Measurements from ENCODE around the gene CMSS1.

Gene CMSS1

DNA sequence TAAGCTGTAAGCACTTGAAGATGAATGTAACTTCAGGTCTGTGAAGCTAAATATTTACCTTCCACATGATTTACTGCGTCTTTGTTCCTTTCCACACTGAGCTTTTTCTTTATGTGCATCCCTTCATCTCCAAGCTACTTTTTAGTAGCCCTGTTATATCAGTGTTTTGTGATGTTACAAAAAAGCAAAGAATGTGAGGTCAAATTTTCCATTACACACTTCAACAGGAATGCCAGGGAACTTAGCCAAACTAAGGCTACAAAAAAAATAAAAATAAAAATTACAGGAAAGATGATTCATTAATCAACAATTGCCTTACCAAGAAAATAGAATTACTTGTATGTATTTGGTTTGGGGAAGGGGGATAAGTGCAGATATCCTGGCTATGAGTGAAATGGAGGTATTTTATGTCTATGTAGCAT is 223.7 kb downstream of the CMSS1 start:
- TF ChIP-seq ZFX (IDR thresholded peaks at IDR 0.05): no peak
- TF ChIP-seq, protein P1, sequence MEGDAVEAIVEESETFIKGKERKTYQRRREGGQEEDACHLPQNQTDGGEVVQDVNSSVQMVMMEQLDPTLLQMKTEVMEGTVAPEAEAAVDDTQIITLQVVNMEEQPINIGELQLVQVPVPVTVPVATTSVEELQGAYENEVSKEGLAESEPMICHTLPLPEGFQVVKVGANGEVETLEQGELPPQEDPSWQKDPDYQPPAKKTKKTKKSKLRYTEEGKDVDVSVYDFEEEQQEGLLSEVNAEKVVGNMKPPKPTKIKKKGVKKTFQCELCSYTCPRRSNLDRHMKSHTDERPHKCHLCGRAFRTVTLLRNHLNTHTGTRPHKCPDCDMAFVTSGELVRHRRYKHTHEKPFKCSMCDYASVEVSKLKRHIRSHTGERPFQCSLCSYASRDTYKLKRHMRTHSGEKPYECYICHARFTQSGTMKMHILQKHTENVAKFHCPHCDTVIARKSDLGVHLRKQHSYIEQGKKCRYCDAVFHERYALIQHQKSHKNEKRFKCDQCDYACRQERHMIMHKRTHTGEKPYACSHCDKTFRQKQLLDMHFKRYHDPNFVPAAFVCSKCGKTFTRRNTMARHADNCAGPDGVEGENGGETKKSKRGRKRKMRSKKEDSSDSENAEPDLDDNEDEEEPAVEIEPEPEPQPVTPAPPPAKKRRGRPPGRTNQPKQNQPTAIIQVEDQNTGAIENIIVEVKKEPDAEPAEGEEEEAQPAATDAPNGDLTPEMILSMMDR (conservative IDR thresholded peaks at IDR 0.05): no peak
- H3K27ac ChIP-seq: no peak overlapping the region

DNA sequence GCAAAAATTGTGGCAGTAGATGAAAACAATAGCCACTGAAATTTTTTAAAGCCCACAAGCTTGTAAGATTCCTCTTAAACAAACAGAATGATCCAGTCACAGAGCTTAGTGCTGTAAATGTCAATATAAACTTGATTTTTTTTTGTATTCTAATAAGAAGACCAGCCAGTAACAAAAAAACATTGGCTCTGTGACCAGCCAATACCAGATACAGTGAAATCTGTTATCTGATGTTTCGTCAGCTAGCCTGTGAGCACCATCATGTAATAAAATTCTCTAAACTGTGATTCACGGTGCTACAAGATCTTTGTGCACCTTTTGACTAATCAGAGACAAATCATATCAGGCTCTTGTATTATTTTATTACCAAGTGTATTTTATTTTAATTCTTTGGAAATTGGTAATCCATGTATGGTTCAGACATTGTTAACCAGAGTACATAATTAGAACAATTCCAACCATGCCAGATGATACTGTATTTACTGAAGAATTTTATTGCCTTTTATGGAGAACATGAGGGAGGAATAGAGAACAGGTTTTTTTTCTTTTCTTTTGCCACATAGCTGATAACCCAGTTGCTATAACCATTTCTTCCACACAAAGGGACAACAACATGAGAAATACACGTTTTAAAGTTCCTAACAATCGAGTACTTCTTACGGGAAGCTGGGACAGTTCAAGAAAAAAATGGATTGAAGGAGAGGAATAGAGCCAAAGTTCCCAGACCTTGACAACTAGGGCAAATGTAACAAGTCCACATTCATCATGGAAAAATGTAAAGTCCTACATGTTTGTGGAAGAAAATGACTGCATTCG is 224.7 kb downstream of the CMSS1 start:
- H3K27ac ChIP-seq: no peak overlapping the region; the same call in 1 of the 2 replicates
- TF ChIP-seq, protein P1 (conservative IDR thresholded peaks at IDR 0.05): no peak
- TF ChIP-seq ZFX (IDR thresholded peaks at IDR 0.05): no peak

DNA sequence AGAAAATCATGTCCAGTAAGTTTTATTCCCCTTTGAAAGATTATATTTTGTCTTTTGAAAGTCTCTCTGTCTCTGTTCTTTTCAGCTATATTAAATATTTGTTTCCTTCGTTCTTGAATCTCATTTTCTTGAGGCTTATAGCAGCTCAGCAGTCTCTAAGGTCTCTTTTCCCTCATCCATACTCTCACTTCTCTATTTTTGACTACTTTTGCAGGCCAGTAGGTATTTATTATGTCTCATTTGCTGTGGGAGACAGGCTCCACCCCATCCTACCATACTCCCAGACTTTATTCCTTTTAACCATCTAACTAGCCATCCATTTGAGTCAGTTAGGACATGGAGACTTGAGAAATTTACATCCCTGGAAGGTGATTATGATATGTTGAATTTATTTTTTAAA is 225.6 kb downstream of the CMSS1 start:
- no peak for TF ChIP-seq ZFX (IDR thresholded peaks at IDR 0.05)
- TF ChIP-seq, protein P1 (conservative IDR thresholded peaks at IDR 0.05): no peak
- no peak overlapping the region for H3K27ac ChIP-seq

DNA sequence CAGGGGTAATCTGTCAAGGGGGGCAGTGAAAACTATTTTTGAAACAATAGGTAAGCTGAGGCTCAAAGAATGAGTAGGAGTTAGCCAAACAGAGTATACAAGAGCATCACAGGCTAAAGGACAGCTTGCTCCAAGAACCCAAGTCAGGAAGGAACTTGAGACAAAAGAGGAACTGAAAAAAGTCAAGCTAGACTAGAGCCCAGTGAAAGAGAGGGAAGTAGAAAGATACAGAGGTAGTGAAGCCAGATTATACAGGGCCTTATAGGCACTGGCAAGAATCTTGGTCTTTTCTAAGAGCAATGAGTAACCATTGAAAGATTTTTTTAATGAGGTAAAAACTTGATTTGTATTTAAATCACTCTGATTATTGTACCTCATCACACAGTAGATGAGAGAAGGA is 226.7 kb downstream of the CMSS1 start:
- TF ChIP-seq ZFX (IDR thresholded peaks at IDR 0.05): no peak
- TF ChIP-seq, protein P1 (conservative IDR thresholded peaks at IDR 0.05): no peak
- no peak overlapping the region for H3K27ac ChIP-seq

DNA sequence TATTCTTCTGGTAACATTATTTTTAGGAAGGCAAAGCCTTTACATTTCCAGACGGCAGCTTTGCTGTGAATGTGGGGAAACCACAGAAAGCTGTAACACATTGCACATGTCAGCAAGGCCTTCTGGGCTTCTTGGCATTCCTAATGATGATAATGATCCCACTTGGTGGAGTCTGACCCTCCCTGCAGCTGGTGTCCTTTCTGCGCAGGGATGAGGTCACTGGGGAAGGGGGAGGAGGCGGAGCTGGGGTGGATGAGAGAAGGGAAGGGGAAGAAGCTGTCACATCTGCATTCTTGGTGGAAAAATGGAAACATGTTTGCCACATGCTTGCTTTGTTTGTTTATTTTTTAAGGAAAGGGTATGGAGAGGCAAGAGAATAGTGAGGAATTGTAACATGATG is 228.0 kb downstream of the CMSS1 start:
- no peak overlapping the region for H3K27ac ChIP-seq
- no peak for TF ChIP-seq ZFX (IDR thresholded peaks at IDR 0.05)
- TF ChIP-seq, protein P1 (conservative IDR thresholded peaks at IDR 0.05): no peak

DNA sequence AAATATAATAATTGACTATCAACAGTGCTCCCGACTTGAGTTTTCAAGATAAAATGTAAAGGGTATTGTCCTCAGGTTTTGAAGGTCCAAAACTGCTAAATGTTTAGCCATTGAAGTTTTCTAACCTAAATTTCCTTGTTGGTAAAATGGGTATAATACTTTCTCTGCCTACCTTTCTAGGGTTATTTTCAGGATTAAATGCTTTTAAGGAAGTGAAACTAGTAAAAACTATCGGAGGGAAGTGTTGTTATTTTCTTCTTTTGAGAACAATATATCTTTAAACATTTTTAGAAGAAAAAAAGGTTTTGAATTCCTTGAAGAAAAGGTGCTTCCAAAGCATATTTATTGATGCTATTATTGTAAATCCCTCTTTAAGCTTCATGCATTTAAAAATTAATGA is 229.3 kb downstream of the CMSS1 start:
- TF ChIP-seq ZFX (IDR thresholded peaks at IDR 0.05): no peak
- TF ChIP-seq, protein P1 (conservative IDR thresholded peaks at IDR 0.05): no peak
- H3K27ac ChIP-seq: no peak overlapping the region

DNA sequence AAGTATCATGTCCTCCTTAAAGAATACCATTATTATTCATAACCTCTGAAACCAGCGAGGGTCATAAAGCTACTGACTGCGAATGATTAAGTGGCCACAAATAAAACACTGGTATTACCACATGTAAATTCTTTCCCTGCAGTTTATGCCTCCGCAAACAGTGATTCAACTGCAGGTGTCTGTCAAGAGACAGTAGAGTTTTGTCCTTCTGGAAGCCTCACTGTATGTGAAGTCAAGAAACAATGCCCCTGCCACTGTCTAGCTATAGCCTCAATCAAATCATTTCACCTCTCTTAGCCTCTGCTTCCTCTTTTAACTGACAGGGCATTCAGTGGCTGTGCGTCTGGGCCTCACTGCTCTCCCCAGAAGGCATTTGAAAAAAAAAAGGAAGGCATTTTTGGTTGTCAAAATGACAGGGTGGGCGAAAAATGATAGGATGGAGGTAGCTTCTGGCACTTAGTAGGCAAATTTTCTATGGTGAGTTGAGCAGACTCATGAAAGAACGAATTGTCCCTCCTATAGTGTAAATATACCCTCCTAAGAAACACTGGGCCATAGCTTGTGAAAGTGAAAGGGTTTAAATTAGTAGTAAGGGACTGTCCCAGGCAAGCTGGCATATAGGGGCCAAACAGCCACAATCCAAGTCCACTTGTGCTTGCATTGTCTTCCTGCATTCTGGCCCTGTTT is 229.9 kb downstream of the CMSS1 start:
- H3K27ac ChIP-seq: no peak overlapping the region
- TF ChIP-seq, protein P1 (conservative IDR thresholded peaks at IDR 0.05): no peak
- no peak for TF ChIP-seq ZFX (IDR thresholded peaks at IDR 0.05)

All from C4-2B (cell line).